Measurements from ENCODE around the gene ZNF678.
"Not testable (repeated sequence)": the region's sequence is repeated elsewhere in the genome, so short reads cannot be mapped to it uniquely, and the experiment has no call there.

ZNF678 gene

DNA sequence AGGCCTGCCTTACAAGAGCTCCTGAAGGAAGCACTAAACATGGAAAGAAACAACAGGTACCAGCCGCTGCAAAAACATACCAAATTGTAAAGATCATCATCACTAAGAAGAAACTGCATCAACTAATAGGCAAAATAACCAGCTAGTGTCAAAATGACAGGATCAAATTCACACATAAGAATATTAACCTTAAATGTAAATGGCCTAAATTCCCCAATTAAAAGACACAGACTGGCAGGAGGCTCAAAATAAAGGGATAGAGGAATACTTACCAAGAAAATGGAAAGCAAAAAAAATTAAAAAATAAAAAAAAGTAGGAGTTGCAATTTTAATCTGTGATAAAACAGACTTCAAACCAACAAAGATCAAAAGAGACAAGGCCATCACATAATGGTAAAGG lies 11.5 kb upstream of the ZNF678 start:
- DNase-seq (ENCODE audit: low read depth), result not testable (repeated sequence)

DNA sequence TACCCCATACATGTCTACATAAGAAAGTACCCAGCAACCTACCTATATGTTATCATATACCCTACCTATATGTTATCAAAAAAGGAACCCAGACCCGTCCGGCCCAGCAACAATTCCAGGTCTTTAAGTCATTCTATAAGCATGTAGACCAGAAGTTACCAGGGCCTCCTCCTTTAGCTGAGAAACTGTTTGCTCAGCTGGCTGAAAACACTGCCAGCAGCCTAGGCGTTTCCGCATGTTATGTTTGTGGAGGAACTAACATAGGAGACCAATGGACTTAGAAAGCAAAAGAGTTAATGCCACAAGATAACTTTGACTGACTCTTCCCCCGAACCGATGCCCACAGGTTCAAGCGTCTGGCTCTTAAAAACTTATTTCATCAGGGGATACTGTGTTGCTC lies 7.1 kb upstream of the ZNF678 start:
- DNase-seq (ENCODE audit: low read depth), result no peak

DNA sequence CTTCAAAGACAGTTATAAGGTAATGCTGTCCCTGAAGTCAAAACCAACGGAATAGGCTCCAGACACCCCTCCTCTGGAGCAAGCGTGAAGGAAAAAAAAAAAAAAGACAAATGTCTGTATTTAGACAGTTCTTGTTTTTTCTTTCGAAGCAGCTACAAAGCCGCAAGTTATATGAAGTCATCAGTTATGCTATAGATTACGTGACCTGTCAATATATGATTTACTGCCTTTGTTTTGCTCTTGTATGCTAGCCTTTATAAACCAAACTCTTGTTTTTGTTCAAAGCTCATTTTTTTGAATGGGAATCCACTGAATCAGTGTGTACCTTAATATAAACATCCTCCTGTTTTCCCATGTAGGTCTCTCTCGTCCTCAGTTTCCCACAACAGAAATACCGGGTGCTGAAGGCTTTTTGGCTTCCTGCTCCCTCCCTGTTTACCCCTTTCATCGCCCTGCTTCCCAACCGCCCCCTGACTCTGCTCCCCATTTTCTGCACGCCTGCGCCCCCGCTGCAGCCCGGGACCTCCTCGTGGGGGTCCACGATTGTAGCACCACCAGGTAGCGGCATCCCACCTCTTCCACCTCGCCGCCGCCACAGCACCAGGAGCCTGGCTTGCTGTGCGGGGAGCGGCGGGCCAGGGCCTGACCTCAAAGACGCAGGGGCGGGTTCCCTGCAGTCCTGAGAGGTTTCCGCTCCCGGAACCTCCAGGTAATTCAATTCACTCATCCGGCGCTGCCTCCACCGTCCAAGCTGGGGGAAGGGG lies 5.2 kb upstream of the ZNF678 start:
- DNase-seq (ENCODE audit: low read depth), result no peak

DNA sequence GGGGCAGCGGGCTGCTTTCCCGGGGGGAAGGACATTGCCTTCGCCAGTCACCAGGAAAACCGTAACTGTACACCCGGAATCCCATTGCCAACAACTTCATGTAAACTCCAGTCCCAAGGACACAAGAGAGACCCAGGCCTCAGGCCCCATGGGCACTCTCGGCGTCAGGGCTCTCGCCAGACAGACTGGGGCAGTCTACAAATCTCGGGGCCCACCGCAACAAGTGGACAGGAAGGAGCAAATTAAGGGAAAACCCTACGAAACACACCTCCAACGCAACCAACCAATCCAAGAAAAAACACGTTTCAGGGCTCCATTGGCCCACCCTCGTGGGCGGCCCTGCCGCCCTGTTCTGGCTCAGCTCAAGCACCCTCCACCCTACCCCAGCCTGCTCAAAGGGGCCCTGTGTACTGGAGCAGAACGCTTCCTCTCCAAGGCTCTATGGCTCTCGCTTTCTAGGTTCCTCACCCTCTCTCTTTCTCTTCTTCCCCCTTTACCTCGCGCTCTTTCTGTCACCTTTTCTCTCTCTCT lies 4.6 kb upstream of the ZNF678 start:
- no peak for DNase-seq (ENCODE audit: low read depth)

DNA sequence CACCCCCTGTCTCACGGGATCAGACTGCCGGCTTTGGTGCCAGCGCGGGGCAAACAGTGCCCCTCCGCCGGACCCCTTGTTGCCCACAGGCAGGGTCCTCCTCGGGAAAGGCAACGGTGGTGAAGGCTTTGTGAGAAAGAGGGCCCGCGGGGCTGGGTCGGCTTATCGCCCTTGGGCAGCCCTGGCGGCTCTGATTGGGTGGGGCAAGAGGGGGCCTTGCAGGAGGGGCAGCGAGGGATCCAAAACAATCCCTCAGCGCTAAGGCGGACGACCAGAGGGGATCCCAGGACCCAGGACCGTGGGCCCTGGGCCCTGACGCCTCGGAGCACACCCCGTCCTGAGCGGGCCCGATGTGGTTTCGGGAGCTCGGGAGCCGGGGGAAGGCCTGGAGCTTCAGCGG lies 3.9 kb upstream of the ZNF678 start:
- no peak for DNase-seq (ENCODE audit: low read depth)

DNA sequence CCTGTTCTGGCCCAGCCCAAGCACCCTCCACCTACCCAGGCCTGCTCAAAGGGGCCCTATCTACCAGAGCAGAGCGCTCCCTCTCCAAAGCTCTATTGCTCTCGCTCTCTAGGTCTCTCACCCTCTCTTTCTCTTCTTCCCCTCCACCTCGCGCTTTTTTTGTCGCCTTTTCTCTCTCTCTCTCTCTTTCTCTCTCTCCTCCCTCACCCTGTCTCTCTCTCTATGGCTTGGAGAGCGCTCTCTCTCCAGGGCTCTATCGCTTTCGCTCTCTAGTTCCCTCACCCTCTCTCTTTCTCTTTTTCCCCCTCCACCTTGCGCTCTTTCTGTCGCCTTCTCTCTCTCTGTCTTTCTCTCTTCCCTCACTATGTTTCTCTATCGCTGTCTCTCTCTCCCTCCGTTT lies 3.4 kb upstream of the ZNF678 start:
- DNase-seq (ENCODE audit: low read depth), result no peak

DNA sequence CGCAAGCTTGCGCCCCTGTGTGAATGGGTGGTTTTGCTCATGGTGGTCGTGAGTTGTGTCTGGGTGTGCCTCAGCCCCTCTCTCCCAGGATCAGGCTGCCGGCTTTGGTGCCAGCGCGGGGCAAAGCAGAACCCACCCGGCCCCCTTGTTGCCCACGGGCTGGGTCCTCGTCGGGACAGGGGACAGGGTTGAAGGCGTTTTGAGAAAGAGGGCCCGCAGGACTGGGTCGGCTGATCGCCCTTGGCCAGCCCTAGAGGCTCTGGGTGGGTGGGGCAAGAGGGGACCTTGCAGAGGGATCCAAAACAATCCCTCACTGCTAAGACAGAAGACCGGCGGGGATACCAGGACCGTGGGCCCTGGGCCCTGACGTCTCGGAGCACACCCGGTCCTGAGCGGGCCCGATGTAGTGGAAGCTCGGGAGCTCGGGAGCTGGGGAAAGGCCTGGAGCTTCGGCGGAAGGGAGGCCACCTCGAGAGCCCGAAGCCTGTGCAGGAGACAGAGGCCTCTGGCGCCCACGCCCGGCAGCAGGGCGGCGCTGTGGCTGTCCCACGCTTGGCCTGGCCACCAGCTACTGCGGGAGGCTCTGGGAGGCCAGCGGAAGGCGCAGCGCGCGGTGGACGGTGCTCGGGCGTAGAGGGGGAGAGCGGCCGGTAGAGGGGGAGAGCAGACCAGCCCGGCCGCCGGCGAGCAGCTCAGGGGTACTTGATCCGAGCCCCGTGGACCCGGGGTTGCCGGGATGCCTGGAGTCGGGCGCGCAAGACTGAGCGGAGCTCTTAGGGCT lies 2.8 kb upstream of the ZNF678 start:
- no peak for DNase-seq (ENCODE audit: low read depth)

DNA sequence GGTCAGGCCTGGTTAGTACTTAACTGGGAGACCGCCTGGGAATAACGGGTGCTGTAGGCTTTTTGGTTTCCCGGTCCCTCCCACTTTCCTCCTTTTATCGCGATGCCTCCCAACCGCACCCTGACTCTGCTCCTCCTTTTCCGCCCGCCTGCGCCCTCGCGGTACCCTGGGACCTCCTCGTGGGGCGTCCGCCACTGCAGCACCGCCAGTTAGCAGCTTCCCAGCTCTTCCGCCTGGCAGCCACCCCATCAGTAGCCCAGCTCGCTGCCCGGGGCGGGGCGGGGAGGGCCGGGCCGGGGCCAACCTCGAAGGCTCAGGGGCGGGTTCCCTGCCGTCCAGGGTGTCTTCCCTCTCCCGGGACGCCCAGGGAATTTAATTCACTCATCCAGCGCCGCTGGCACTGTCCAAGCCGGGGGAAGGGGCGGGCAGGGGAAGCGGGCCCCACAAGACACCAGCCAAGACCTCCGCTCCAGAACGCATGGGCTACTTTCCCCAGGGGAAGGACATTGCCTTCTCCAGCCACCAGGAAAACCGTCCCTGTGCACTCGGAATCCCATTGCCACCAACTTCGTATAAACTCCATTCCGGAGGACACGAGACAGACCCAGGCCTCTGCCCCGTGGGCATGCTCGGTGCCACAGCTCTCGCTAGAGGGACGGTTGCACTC lies 2.0 kb upstream of the ZNF678 start:
- DNase-seq (ENCODE audit: low read depth), result no peak

DNA sequence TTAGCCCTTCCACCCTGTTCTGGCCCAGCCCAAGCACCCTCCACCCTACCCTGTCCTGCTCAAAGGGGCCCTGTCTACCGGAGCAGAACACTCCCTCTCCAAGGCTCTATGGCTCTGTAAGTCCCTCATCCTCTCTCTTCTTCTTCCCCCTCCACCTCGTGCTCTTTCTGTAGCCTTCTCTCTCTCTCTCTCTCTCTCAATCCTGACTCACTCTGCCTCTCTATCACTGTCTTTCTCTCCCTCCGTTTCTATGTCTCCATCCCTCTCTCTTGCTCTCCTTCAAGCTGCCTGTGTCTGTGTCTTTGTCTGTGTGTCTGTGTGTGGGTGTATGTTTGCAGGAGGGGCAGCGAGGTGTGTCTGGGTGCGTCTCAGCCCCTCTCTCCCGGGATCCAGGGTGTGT lies 1.3 kb upstream of the ZNF678 start:
- no peak for DNase-seq (ENCODE audit: low read depth)

DNA sequence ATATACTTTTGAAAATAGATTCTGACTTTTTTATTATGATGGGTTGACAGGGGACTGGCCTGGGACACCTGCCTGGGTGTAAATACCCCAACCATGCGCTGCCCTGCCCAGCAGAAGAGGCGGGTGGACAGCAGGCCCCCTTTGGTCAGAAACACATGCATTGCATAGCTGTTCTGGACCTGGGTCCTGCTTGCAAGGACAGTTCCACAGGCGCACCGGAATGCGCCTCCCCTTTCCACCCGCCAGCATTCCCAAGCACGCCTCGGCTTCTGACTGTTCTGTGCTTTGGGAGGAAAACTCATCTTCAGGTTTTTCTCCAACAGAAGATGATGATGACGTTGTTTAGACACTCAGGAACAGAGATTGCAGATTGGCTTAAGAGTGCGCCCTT lies 428 bp upstream of the ZNF678 start:
- no peak for DNase-seq (ENCODE audit: low read depth)

DNA sequence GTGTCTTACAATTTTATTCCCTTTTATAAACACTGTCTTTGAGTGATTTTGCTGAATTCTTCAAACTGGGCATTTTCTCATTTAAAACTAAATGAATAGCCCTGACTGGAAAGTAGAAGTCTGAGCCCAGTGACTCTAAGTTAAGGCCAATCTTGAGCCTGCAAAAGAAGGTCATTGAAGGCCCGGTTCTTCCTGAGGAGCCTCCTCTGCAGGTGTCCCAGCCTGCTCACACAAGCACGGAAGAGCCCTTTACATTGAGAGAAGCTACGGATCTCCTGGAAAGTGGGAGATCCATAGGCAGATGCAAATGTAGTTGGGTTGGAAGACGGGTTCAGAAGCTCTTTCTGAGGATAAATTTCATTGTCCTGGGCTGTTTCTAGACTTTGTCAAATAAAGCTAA lies 3.9 kb downstream of the ZNF678 start:
- DNase-seq (ENCODE audit: low read depth), result no peak

DNA sequence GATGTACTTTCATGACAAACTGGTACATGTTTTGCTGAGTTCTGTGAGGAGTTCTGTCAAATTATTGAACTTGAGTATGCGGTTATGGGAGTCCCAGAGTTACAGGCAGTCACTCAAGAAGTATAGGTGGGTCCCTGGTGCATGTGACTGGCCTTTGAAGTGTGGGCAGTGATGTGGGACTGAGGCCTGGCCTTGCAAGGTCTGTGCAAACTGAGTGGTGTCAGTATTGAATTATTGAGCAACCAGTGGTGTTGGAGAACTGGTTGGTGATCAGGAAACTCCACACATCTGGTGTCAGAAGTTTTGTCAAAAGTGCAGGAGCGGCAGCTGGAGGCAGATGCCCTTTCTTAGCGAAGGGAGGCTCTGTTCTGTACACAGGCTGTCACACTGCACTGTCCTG lies 5.2 kb downstream of the ZNF678 start:
- DNase-seq (ENCODE audit: low read depth), result no peak

DNA sequence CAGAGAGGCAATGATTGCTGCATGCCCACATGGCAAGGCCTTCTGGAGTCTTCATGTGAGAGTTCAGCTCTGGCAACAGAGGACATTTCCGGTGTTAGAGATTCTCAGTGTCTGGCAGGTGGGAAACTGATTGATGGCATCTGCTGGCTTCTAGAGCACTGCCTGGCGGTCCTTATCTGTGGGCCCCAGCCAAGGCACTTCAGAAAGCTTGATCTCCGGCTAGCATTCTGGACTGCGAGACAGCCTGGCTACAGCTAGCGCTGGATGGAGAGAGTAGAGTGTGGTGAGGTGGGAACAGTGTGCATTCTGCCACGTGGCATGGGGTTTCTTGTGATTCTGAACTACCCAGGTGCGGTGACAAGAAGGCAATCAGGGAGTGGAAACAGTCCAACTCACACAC lies 9.4 kb downstream of the ZNF678 start:
- DNase-seq (ENCODE audit: low read depth), result no peak

DNA sequence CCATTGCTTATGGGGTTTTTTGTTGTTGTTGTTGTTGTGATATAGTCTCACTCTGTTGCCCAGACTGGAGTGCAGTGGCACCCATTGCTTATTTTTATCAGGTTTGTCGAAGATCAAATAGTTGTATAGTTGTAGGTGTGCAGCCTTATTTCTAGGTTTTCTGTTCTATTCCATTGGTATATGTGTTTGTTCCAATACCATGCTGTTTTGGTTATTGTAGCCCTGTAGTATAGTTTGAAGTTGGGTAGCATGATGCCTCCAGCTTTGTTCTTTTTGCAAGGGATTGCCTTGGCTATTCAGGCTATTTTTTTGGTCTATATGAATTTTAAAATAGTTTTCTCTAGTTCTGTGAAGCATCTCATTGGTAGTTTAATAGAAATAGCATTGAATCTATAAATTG lies 11.6 kb downstream of the ZNF678 start:
- no peak for DNase-seq (ENCODE audit: low read depth)

DNA sequence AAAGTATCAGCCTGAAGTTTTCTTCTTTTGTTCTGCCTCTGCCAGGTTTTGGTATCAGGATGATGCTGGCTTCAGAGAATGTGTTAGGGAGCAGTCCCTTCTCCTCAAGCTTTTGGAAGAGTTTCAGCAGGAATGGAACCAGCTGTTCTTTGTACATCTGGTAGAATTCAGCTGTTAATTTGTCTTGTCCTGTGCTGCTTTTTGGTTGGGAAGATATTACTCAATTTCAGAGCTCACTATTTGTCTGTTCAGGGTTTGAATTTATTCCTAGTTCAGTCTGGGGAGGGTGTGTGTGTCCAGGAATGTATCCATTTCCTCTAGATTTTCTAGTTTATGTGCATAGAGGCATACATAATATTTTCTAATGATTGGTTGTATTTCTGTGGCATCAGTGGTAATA lies 12.8 kb downstream of the ZNF678 start:
- no peak for DNase-seq (ENCODE audit: low read depth)

DNA sequence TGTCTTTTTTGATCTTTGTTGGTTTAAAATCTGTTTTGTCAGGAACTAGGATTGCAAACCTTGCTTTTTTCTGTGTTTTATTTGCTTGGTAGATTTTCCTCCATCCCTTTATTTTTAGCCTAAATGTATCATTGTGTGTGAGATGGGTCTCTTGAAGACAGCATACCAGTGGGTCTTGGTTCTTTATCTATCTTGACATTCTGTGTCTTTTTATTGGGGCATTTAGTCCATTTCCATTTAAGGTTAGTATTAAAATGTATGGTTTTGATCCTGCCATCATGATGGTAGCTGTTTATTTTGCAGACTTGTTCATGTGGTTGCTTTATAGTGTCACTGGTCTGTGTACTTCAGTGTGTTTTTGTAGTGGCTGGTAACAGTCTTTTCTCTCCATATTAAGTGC lies 14.1 kb downstream of the ZNF678 start:
- DNase-seq (ENCODE audit: low read depth), result no peak

DNA sequence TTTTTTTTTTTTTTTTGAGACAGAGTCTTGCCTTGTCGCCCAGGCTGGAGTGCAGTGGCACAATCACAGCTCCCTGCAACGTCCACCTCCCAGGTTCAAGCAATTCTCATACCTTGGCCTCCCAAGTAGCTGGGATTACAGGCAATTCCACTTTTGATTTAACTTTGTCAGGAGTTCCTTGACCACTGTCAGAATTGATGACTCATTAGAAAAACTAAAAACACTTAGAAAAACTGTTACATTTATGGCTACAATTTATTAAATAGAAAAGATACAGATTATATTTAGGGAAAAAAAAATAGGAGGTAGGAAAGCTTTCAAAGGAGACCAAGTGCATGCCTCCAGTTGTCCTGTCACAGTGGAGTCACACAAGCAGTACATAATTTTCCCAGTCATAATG lies 20.0 kb downstream of the ZNF678 start:
- no peak for DNase-seq (ENCODE audit: low read depth)

DNA sequence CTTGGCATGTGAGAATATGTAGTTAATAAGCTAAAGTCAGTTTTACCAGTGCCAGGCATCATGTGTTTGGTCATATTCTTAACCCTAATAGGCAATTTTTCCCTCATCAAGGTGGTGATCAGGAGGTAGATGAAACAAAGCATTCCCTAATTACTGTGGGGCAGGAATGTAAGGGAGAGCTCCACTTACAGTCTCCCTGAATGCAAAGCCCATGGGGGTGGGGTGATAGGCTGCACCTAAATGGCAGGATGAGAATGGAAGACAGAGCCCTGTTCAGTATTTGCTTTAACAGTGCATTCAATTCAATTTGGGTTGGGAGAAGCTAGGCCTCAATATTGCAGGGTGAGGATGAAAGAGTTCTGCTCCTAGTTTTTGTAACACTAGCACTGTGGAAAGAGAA lies 23.4 kb downstream of the ZNF678 start:
- no peak for DNase-seq (ENCODE audit: low read depth)

DNA sequence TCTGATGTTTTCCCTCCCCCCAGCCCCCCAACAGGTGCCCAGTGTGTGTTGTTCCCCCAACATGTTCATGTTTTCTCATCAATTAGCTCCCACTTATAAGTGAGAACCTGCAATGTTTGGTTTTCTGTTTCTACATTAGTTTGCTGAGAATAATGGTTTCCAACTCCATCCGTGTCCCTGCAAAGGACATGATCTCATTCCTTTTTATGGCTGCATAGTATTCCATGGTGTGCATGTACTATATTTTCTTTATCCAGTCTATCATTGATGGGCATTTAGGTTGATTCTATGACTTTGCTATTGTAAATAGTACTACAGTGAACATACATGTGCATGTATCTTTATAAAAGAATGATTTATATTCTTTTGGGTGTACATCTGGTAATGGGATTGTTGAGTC lies 24.6 kb downstream of the ZNF678 start:
- no peak for DNase-seq (ENCODE audit: low read depth)

DNA sequence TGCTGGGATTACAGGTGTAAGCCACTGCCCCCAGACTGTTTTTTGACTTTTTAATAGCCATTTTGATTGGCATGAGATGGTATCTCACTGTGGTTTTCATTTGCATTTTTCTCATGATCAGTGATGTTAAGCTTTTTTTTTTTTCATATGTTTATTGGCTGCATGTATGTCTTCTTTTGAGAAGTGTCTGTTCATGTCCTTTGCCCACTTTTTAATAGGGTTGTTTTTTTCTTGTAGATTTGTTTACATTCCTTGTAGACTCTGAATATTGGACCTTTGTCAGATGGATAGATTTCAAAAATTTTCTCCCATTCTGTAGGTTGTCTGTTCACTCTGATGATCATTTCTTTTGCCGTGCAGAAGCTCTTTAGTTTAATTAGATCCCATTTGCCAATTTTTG lies 25.4 kb downstream of the ZNF678 start:
- DNase-seq (ENCODE audit: low read depth), result not testable (repeated sequence)

DNA sequence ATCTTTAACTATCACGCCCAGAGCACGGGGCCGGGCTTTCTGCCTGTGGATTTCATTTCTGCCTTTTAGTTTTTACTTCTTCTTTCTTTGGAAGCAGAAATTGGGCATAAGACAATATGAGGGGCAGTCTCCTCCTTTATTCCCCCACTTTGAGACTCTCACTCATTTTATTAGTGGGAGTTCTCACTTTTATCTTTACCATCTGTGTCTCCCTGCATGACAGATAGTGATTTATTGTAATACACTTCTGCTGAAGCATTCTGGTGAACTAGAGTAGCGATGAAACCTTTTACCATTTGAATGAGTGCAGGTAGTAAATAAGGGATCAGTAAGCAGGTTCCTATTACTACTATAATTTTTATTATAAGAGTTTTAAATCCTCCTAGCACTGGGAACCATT lies 26.4 kb downstream of the ZNF678 start:
- not testable (repeated sequence) for DNase-seq (ENCODE audit: low read depth)

DNA sequence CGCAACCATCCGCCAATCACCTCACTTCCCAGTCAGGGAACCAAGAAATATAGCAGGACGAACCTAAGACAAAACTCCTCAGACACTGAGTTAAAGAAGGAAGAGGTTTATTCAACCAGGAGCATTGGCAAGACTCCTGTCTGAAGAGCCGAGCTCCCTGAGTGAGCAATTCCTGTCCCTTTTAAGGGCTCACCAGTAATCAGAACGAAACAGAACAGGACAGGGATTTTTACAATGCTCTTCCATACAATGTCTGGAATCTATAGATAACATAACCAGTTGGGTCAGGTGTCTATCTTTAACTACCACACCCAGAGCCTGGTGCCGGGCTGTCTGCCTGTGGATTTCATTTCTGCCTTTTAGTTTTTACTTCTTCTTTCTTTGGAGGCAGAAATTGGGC lies 32.9 kb downstream of the ZNF678 start:
- DNase-seq (ENCODE audit: low read depth), result not testable (repeated sequence)

DNA sequence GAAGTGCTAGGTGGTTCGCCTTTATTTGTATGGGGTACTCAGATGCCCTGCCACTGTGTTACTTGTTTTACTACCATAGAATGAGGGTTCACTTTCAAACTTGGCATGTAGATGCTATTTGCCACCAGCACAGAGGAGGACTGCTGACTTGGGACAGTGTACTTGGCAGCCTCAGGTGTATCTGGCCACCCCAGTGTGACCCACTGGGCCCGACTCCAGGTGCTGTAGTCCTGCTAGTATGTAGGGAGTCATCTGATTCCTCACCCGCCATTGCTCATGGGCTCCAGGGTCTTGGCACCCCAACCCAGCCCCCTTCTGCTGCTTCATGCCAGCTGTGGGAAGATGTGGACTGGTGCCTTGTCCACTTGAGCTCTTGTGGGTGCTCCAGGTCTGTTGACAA lies 40.0 kb downstream of the ZNF678 start:
- DNase-seq (ENCODE audit: low read depth), result no peak

Data from non-pigmented ciliary epithelial cell (primary cell).